Stimulated activated CD8-positive, alpha-beta memory T cell treated with anti-CD3 and anti-CD28 coated beads, Interleukin-7, amount 100 ng/mL, for 1 hour (primary cell): ENCODE measurements around the gene HSD17B3.
"Not testable (repeated sequence)": the region's sequence is repeated elsewhere in the genome, so short reads cannot be mapped to it uniquely, and the experiment has no call there.

Experiments
- DNase-seq, 2 donors: peaks; one replicate each; pipeline ENCODE4 v3.0.0-alpha.2; 2020; ENCODE audit warnings: low read depth in 2 of 2

Gene HSD17B3

DNA sequence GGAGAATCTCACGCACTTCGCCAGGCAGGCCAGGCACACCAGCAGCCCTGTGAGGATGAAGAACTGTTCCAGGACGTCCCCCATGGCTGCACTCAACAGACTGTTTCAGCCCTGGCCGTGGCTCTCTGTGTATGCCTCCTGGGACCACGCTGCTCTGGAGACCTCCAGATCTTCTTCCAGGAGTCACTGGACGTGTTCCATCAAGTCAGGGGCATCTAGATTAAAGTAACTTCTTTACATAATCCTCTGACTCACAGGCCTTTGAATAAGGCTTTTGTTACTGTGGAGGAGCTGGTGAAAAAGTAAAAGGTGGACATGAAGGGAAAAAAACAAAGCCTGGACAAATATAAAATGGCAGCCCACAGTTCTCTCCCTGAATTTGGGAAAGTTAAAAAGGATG is at the start of gene HSD17B3:
Gene HSD17B3 (minus strand): TSS at position 156 of the 400 bp plus-strand sequence. CDS start 72 bp downstream, at position 84.
- DNase-seq = no peak

DNA sequence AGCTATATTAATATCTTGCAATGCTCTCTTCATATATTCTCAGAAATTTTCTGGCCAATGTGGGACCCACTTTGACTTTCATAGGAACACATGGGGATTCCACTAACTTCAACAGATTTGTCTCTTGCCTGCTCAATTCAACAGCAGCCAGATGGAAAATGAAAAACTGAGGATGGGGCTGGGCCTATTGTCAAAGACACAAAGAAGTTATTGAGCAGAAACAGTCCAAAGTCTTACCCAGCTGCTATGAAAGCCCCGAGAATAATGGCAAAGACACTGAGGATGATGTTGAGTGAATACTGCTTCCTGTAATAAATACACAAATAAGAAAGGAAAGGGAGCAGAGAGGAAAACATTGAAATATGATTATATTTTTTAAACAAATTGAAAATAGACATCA is 48.9 kb upstream of the HSD17B3 start:
- DNase-seq = no peak

DNA sequence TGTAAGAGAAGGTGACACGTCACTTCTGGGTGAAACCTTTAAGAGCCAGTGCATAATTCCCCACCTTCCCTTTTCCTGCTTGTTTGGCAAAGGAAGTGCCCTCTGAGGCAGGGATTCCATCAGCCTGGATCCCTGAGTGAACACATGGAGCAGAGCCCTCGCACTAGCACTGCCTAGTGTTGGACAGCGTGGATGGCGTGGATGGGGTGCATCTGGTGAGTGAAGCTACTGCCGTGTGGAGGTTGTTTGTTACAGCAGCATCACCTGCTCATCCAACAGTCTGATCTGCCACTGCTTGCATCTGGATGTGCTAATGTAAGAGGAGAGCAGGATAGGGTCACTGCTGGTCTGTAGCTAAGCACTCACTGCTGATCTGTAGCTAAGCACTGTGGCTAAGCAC is 46.3 kb upstream of the HSD17B3 start:
- no peak for DNase-seq

DNA sequence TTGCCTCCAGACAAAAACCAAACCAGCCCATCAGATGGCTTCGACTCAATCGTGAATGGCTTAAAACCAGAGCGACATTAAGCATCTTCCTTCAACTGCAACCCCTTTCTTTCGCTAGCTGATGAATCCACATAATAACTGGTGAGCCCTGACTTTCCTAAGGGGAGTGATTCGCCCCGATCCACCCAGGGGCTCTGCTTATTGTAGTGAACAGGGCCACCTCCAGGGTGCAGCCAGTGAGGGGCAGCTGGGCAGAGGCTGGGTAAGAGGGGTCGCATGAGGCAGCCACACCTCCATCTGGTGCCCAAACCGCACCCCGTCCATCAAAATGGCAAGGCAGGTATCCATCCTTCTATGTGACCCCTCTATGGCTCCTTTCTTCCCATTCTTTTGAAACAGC is 43.6 kb upstream of the HSD17B3 start:
- no peak for DNase-seq

DNA sequence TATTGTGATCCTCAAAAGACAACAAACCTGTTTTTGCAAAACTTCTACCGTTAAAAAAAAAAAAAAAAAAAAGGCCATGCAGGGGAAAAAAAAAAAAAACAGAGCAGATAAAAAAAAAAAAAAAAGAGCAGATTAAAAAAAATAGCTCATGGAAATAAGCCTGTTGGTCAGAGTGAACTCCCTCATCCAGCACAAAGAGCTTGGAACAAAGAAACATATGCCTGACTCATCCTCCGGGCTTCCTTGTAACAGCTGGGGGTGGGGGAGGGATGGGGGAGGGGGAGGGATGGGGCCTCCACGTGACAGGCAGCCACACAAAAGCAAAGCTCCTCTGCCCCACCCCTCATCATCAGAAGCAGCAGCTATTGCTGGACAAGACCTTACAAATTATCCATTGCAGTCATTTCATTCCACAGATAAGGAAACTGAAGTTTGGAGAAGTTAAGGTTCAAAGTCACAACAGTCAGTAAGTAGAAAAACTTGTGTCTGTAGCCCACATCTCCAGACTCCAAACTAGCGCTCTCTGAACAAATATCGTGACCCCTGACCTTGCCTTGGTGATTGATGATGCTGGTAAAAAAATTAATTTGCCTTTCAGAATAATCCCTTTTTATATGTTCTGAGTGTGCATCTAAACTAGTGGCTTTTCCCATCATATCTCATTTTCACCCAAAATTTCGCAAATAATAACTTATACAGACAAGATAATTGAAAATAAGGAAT is 42.6 kb upstream of the HSD17B3 start:
- no peak for DNase-seq

DNA sequence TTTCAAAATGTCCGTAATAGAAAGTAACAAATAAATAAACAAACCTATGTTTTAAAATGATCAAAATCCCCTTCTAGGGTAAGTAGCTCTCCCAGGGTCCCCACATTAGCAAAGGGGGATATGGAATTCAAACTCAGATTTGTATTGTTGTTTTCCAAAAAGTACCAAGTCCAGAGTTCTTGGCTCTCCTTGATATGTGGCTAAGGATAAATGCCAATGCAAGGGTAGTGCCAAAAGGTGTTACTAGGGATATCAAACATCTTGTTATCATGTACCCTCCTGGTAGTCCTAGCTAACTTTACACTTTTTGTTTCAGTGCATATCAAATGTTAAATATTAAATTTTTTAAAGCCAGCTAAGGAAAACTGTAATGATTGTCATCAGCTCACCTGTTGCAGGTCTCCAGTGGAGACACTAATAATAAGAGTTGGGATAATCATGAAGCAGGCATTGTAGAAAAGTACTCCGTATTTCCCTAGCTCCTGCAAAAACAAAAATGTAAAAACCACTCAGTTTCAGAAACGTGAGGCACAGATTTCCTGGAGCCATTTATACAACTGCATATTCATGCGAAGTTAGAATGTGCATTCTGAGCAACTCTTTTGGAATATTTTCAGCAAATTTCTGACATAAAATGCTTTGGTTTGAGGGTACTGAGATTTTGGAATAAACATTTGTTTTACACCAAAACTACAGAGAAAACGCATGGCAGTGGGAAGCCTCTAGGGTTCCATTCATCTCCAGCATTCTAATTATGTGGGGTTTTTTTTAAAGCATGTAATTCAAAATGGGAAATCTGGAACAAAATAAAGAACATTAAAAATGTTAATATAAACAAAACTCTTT is 41.8 kb upstream of the HSD17B3 start:
- DNase-seq = no peak

DNA sequence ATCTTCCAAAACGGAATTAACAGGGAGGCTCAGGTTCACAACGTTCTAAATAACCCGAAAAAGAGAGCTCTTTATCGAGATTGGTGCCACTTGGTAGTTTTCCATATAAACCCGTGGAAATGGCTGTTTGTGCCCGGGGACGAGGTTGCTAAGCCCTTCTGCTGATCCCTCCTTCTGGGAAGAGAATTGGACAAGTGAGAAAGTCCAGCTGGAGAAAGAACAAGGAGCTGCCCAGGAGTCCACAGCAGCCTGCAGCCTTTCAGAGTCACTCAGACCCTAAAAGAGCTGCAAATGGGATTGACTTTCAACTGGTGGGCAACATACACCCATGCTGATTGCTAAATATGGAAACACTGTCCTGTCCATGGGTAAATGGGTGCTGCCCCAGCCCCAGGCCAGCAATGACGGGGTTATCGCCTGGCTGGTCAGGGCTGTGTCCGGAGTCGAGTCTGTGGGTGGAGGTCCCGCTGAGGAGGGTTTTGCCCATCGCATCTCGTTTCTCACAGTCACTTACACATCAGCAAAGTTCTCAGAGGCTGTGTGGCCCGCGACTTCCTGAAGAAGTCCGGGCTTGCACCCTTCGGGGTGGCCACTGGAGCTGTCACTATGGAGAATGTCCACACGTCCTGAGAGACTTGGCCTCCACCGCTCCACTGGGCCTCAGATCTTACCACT is 40.7 kb upstream of the HSD17B3 start:
- no peak for DNase-seq

GRCh38 chr9:96340707-96341106 is 38.7 kb upstream of the HSD17B3 start:
- no peak for DNase-seq

- DNase-seq = no peak
Measured at GRCh38 chr9:96338299-96338698, 36.3 kb upstream of the HSD17B3 start.

GRCh38 chr9:96333958-96334357 is 32.0 kb upstream of the HSD17B3 start:
- DNase-seq = no peak

DNA sequence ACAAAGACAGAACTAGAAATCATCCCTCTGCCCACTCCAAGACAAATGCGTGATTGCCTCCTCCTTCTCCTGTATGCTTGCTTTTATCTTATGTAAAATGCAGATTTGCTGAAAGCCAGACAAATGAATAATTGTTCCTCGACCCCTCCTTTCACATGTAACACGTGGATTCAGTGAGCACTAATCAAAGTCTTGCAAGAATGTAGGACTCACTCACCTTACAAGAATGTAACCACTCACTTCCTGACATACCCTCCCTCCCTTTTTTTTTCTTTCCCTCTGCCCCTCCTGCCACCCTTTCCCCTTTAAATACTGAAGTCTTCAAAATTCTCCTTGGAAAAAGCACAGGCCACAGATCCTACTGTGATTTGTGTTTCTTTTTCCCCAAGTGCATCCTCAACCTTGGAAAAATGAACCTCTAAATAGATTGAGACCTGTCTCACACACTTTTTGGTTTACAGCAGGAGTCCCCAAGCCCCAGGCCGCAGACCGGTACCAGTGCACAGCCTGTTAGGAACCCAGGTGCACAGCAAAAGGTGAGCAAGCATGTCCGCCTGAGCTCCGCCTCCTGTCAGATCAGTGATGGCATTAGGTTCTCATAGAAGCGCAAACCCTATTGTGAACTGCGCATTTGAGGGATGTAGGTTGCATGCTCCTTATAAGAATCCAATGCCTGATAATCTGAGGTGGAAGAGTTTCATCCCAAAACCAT is 29.4 kb upstream of the HSD17B3 start:
- no peak for DNase-seq

- DNase-seq = no peak
Measured at GRCh38 chr9:96327694-96328352, 25.8 kb upstream of the HSD17B3 start.

GRCh38 chr9:96323169-96323568 is 21.2 kb upstream of the HSD17B3 start:
- DNase-seq = no peak

DNA sequence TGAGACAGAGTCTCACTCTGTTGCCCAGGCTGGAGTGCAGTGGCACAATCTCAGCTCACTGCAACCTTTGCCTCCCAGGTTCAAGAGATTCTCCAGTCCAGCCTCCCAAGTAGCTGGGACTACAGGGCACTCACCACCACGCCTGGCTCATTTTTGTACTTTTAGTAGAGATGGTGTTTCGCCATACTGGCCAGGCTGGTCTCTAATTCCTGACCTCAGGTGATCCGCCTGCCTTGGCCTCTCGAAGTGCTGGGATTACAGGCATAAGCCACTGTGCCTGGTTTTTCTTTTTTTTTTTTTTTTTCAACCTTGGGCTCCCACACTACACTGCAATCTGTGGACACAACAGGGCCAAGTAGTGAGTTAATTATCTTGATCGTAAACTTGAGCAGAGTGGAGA is 20.8 kb upstream of the HSD17B3 start:
- DNase-seq = not testable (repeated sequence)

DNA sequence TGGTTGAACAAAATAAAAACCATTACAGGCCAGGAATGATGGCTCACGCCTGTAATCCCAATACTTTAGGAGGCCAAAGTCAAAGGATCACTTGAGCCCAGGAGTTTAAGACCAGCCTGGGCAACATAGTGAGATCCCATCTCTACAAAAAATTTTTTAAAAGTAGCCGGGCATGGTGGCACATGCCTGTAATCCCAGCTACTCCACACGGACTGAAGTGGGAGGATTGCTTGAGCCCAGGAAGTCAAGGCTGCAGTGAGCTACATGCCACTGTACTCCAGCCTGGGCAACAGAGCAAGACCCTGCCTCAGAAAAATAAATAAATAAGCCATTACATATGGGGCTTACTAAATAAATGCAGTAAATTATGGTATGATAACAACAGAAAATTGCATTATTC is 20.2 kb upstream of the HSD17B3 start:
- DNase-seq = not testable (repeated sequence)

- DNase-seq = no peak
Measured at GRCh38 chr9:96321515-96321914, 19.5 kb upstream of the HSD17B3 start.

- DNase-seq = no peak
Measured at GRCh38 chr9:96320749-96321280, 18.8 kb upstream of the HSD17B3 start.

GRCh38 chr9:96318921-96319565 is 17.1 kb upstream of the HSD17B3 start:
- no peak for DNase-seq

DNA sequence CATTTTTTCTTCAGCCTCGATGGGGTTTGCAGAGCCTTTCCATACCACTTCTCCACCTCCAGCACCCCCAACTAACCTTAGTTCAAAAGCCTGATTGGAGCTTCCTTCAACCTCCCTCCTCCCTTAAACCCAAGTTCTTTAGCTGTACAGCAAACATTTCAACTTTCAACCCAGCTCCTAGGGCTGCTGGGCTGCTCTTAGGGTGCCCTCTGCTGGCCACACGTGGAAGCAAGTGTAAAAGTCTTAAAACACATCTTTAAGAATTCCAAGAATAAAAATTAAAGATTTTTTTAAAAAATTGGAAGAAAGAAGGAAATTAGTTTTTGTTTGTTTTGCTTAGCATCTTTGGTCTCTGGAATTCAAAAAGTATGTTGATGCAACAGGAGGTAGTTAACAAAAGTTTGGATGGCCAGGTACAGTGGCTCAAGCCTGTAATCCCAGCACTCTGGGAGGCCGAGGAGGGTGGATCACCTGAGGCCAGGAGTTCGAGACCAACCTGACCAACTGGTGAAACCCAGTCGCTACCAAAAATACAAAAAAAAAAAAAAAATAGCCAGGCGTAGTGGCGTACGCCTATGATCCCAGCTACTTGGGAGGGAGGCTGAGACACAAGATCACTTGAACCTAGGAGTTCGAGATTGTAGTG is 15.5 kb upstream of the HSD17B3 start:
- DNase-seq = peak; percentile 23 to 26

DNA sequence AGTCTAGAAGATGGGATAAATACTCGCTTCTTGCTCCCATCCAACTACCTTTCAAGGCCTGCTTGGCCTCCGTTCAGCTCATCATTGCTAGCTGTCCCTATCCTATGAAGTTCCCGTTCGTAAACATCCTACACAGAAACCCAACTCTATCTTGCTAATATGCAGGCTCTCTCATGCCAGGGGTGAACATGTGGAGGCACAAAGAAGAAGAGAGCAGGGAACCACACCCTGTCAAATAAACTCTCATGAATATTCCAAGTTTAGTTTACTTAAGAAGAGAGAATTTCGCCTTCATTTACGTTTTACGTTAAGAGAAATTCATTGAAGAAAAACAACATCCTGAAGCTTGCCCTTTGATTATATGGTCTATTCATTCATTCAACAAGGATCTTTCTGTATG is 7.9 kb upstream of the HSD17B3 start:
- no peak for DNase-seq
